Peyer's patch (tissue), 4 donors: Measurements from ENCODE around the gene USP53. TPM values are rescaled to one million over a fixed set of nuclear protein-coding genes. Genes with fewer than 3 reads are reported as not detected.
A peak's percentile ranks its signal among the peaks of the same experiment; 100 is the strongest.

Experiments used
- DNase-seq, 3 donors: peaks; one replicate each; pipeline ENCODE4 v3.0.0-alpha.2; 2017 to 2019
- H3K27ac ChIP-seq, 4 donors: fragments of 200-600 bp; sonication (generic); one replicate each; pipeline ENCODE4 v1.5.1; 2016 to 2019
- H3K27me3 ChIP-seq, 2 donors: fragments of 200-600 bp; sonication (generic); one replicate each; pipeline ENCODE4 v1.5.1; 2019
- H3K36me3 ChIP-seq, 3 donors: fragments of 200-600 bp; sonication (generic); one replicate each; pipeline ENCODE4 v1.5.1; 2016 to 2019
- H3K4me1 ChIP-seq, 4 donors: fragments of 200-600 bp; sonication (generic); one replicate each; pipeline ENCODE4 v1.5.1; 2016 to 2019
- H3K4me3 ChIP-seq, 4 donors: fragments of 200-600 bp; sonication (generic); 1 replicate in 3 of 4; 2 replicates in 1 of 4; pipeline ENCODE4 v1.5.1; 2016 to 2019; ENCODE audit warnings: mild to moderate bottlenecking in 1 of 4
- H3K9me3 ChIP-seq, 4 donors: fragments of 200-600 bp; sonication (generic); one replicate each; pipeline ENCODE4 v1.5.1; 2016 to 2019; ENCODE audit warnings: mild to moderate bottlenecking in 1 of 4
- CTCF ChIP-seq, 6 experiments: fragments of 450-650 bp in 4 of 6; fragments of 200-600 bp in 2 of 6; sonication (generic) in 1 of 6; IDR thresholded peaks; one replicate each; pipeline ENCODE4 v1.5.1; 2017 to 2019; ENCODE audit warnings: antibody characterized with exemption in 6 of 6, mild to moderate bottlenecking in 3 of 6, moderate library complexity in 1 of 6
- POLR2A ChIP-seq, 2 donors: fragments of 450-650 bp; IDR thresholded peaks; one replicate each; pipeline ENCODE4 v1.5.1; 2017; ENCODE audit warnings: antibody characterized with exemption in 2 of 2, mild to moderate bottlenecking in 2 of 2, moderate library complexity in 2 of 2
- total RNA-seq, 4 donors: library from RNA; depleted of rRNA; stranded (reverse); fragments of >200 nt; gene quantifications; one replicate each; pipeline ENCODE4 v1.1.0, GENCODE V29; 2016

USP53 gene
- total RNA-seq, 4 donors from 2014 or later, result 41.5 to 75.1 (median 59.3) TPM

GRCh38 chr4:119289313-119289712, 76.8 kb downstream of the USP53 start:
- Histone ChIP-seq H3K27me3 (no peaks in the 10 kb centered on the region), H3K4me1 (peaks cover 0 to 10% (median 0%) of the 10 kb centered on the region in 4 donors), H3K36me3 (peaks cover 0 to 23% (median 0%) of the 10 kb centered on the region in 3 donors), H3K4me3 (no peak overlapping the region), H3K27ac (no peak overlapping the region), H3K9me3 (no peaks in the 10 kb centered on the region)
- TF ChIP-seq POLR2A (IDR thresholded peaks at IDR 0.05), result no peak
- no peak for TF ChIP-seq CTCF (IDR thresholded peaks at IDR 0.05)
- no peak for DNase-seq

GRCh38 chr4:119290598-119290997, 78.1 kb downstream of the USP53 start:
- DNase-seq, result no peak
- H3K36me3 ChIP-seq, result peaks cover 0 to 23% (median 0%) of the 10 kb centered on the region in 3 donors
- TF ChIP-seq POLR2A (IDR thresholded peaks at IDR 0.05), result no peak

GRCh38 chr4:119296356-119296755, 83.8 kb downstream of the USP53 start:
- Histone ChIP-seq H3K27me3 (no peaks in the 10 kb centered on the region), H3K27ac (no peak overlapping the region), H3K36me3 (peaks cover 0 to 43% (median 0%) of the 10 kb centered on the region in 3 donors), H3K4me1 (peaks cover 0 to 21% (median 2%) of the 10 kb centered on the region in 4 donors), H3K9me3 (no peaks in the 10 kb centered on the region), H3K4me3 (no peak overlapping the region)
- no peak for DNase-seq
- no peak for TF ChIP-seq CTCF (IDR thresholded peaks at IDR 0.05)
- TF ChIP-seq POLR2A (IDR thresholded peaks at IDR 0.05), result no peak

More at GRCh38 chr4:119290598-119290997, 78.1 kb downstream of the USP53 start:
- H3K4me3 ChIP-seq, result no peak overlapping the region
- no peaks in the 10 kb centered on the region for H3K9me3 ChIP-seq
- H3K27me3 ChIP-seq, result no peaks in the 10 kb centered on the region
- H3K4me1 ChIP-seq, result no peaks in the 10 kb centered on the region
- H3K27ac ChIP-seq, result no peak overlapping the region

- Histone ChIP-seq H3K4me3 (peak overlapping the region in 1 of 4 donors; percentile 88), H3K27me3 (no peaks in the 10 kb centered on the region), H3K4me1 (peaks cover 0 to 21% (median 2%) of the 10 kb centered on the region in 4 donors), H3K36me3 (peaks cover 0 to 31% (median 0%) of the 10 kb centered on the region in 3 donors), H3K27ac (no peak overlapping the region), H3K9me3 (no peaks in the 10 kb centered on the region)
- TF ChIP-seq CTCF (IDR thresholded peaks at IDR 0.05) (no peak), POLR2A (IDR thresholded peaks at IDR 0.05) (no peak)
- no peak for DNase-seq
Measured at GRCh38 chr4:119297795-119298194, 85.3 kb downstream of the USP53 start.

GRCh38 chr4:119299260-119299671, 86.8 kb downstream of the USP53 start:
- Histone ChIP-seq H3K27me3 (no peaks in the 10 kb centered on the region), H3K4me1 (peaks cover 0 to 21% (median 2%) of the 10 kb centered on the region in 4 donors), H3K9me3 (no peaks in the 10 kb centered on the region), H3K36me3 (peaks cover 0 to 20% (median 0%) of the 10 kb centered on the region in 3 donors), H3K4me3 (peak overlapping the region; percentile 61 to 88 (median 68)), H3K27ac (peak overlapping the region; percentile 86 to 97 (median 90))
- TF ChIP-seq POLR2A (IDR thresholded peaks at IDR 0.05), result no peak
- no peak for TF ChIP-seq CTCF (IDR thresholded peaks at IDR 0.05)
- peak in 1 of 3 donors; percentile 53 for DNase-seq

GRCh38 chr4:119299741-119300100, 87.2 kb downstream of the USP53 start:
- Histone ChIP-seq H3K36me3 (peaks cover 0 to 20% (median 0%) of the 10 kb centered on the region in 3 donors), H3K4me1 (peaks cover 0 to 21% (median 2%) of the 10 kb centered on the region in 4 donors), H3K27ac (peak overlapping the region; percentile 86 to 97 (median 90)), H3K9me3 (no peaks in the 10 kb centered on the region), H3K4me3 (peak overlapping the region; percentile 61 to 88 (median 68)), H3K27me3 (no peaks in the 10 kb centered on the region)
- no peak for TF ChIP-seq POLR2A (IDR thresholded peaks at IDR 0.05)
- no peak for TF ChIP-seq CTCF (IDR thresholded peaks at IDR 0.05)
- DNase-seq, result peak in 1 of 3 donors; percentile 15
